ENCODE measurements around the gene OTUD6A. TPM values are rescaled to one million over a fixed set of nuclear protein-coding genes. Genes with fewer than 3 reads are reported as not detected.

The OTUD6A gene
- total and polyA plus RNA-seq, 2 donors from 2014 or later: not detected

- H3K36me3 ChIP-seq (ENCODE audit: control insufficient read depth in 2 of 3, insufficient read depth in 3 of 3, low read length in 3 of 3): no peaks in the 10 kb centered on the region
- H3K9ac ChIP-seq (ENCODE audit: low read length in 3 of 3): no peak overlapping the region
- H3K4me3 ChIP-seq (ENCODE audit: low read length in 3 of 3): no peak overlapping the region
- no peaks in the 10 kb centered on the region for H3K9me3 ChIP-seq (ENCODE audit: control insufficient read depth in 2 of 3, insufficient read depth in 1 of 3, low read length in 3 of 3)
- TF ChIP-seq CTCF (IDR thresholded peaks at IDR 0.05; ENCODE audit: borderline replicate concordance, extremely low read depth, insufficient read depth): no peak
- H3K4me1 ChIP-seq (ENCODE audit: control insufficient read depth in 2 of 3, insufficient read depth in 2 of 3, low read depth in 1 of 3, low read length in 3 of 3): no peaks in the 10 kb centered on the region
- H3K27me3 ChIP-seq (ENCODE audit: control insufficient read depth, insufficient read depth, low read length): no peaks in the 10 kb centered on the region
- FAIRE-seq (no peak), DNase-seq (no peak)
- H3K27ac ChIP-seq (ENCODE audit: low read depth in 2 of 2, low read length in 2 of 2): no peak overlapping the region
- intact Hi-C loops (cut with DNase I): no loop called here
Measured at GRCh38 chrX:70026112-70026850, 36.0 kb upstream of the OTUD6A start.

GRCh38 chrX:70026851-70027200 lies 35.4 kb upstream of the OTUD6A start:
- H3K27me3 ChIP-seq (ENCODE audit: control insufficient read depth, insufficient read depth, low read length): no peaks in the 10 kb centered on the region
- H3K9ac ChIP-seq (ENCODE audit: low read length in 3 of 3): no peak overlapping the region
- intact Hi-C loops (cut with DNase I): no loop called here
- no peaks in the 10 kb centered on the region for H3K4me1 ChIP-seq (ENCODE audit: control insufficient read depth in 2 of 3, insufficient read depth in 2 of 3, low read depth in 1 of 3, low read length in 3 of 3)
- FAIRE-seq (no peak), DNase-seq (no peak)
- H3K27ac ChIP-seq (ENCODE audit: low read depth in 2 of 2, low read length in 2 of 2): no peak overlapping the region
- H3K36me3 ChIP-seq (ENCODE audit: control insufficient read depth in 2 of 3, insufficient read depth in 3 of 3, low read length in 3 of 3): no peaks in the 10 kb centered on the region
- H3K4me3 ChIP-seq (ENCODE audit: low read length in 3 of 3): no peak overlapping the region
- no peaks in the 10 kb centered on the region for H3K9me3 ChIP-seq (ENCODE audit: control insufficient read depth in 2 of 3, insufficient read depth in 1 of 3, low read length in 3 of 3)
- TF ChIP-seq CTCF (IDR thresholded peaks at IDR 0.05; ENCODE audit: borderline replicate concordance, extremely low read depth, insufficient read depth): no peak

GRCh38 chrX:70029863-70030262 lies 32.4 kb upstream of the OTUD6A start:
- no peaks in the 10 kb centered on the region for H3K9me3 ChIP-seq (ENCODE audit: control insufficient read depth in 2 of 3, insufficient read depth in 1 of 3, low read length in 3 of 3)
- FAIRE-seq: no peak
- no peaks in the 10 kb centered on the region for H3K4me1 ChIP-seq (ENCODE audit: control insufficient read depth in 2 of 3, insufficient read depth in 2 of 3, low read depth in 1 of 3, low read length in 3 of 3)
- no peak for TF ChIP-seq CTCF (IDR thresholded peaks at IDR 0.05; ENCODE audit: borderline replicate concordance, extremely low read depth, insufficient read depth)
- H3K9ac ChIP-seq (ENCODE audit: low read length in 3 of 3): no peak overlapping the region
- no peak overlapping the region for H3K27ac ChIP-seq (ENCODE audit: low read depth in 2 of 2, low read length in 2 of 2)
- H3K36me3 ChIP-seq (ENCODE audit: control insufficient read depth in 2 of 3, insufficient read depth in 3 of 3, low read length in 3 of 3): no peaks in the 10 kb centered on the region
- no peak overlapping the region for H3K4me3 ChIP-seq (ENCODE audit: low read length in 3 of 3)
- intact Hi-C loops (cut with DNase I): no loop called here
- H3K27me3 ChIP-seq (ENCODE audit: control insufficient read depth, insufficient read depth, low read length): no peaks in the 10 kb centered on the region
- no peak for DNase-seq
